Stimulated activated naive CD4-positive, alpha-beta T cell (primary cell): Measurements from ENCODE around the gene ZBTB7B.

Experiments
- DNase-seq, 6 experiments: peaks; one replicate each; lab custom pipeline; 2025; lab: John Stamatoyannopoulos, UW

ZBTB7B gene

GRCh38 chr1:155037851-155038441 lies 35.3 kb downstream of the ZBTB7B start:
- no peak for DNase-seq

DNA sequence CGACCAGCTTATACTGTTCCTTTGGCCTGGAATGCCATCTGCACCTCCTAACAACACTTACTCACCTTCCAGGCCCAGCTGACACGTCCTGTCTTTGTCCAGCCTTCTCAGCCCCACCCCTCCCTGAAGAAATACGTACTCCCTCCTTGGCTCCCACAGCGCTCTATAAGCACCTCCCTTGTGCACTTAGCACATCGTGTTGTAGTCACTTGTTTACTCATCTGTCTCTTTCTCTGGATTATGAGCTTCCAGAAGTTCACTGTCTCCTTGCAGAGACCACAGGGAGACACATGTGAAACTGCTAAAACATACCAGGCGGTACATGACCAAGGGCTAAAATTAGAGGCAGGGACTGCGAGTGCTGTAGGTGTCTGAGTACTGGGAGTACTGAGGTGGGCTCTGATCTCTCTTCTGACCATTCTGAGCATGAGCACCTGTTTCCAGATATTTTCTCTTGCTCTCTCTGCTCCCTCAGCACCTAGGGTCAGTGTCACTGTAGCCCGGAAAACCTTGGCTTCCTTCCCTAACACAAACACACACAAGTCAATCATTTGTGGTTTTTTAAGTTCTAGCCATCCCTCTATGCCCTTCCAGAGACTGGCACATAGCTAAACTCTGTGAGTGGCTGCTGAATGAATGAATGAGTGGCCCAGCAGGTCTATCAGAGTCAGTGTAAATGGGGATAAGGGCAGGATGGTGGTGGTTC lies 36.2 kb downstream of the ZBTB7B start:
- DNase-seq = no peak

GRCh38 chr1:155039308-155039669 lies 36.7 kb downstream of the ZBTB7B start:
- no peak for DNase-seq

GRCh38 chr1:155040358-155041093 lies 37.9 kb downstream of the ZBTB7B start:
- DNase-seq = no peak

DNA sequence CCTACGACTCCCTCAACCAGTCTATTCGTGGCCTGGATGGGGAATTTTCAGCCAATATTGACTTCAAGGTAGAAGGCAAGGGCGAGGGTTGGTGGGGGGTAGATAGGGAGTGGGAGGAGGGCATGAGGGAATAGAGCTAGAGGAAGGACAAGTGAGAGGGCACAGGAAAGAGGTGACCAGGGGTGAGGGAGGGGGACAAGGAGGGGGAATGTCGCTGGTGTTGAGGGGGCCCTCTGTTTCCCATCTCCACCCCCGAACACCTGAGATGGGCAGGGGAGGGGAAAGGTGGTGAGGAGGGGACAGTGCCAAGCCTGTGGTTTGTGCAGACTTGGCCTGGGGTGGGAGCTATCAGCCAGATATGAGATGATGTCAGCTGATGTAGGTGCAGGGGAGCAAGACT lies 40.2 kb downstream of the ZBTB7B start:
- no peak for DNase-seq

DNA sequence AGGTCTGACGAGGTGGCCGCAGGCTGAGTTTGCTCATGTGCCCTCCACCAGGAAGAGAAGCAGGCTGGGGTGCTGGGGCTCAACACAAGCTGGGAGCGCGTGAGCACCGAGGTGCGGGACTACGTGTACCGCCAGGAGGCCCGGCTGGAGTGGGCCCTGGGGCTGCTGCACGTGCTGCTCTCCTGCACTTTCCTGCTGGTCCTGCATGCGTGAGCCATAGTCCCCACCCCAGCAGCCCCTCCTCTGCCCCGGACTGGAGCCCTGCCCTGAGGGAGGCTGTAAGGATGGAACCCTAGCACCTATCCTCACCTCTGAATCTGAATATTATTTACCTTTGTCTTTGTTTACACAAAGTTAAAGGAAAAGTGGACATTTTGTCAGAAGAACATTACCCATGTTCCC lies 40.7 kb downstream of the ZBTB7B start:
- DNase-seq = no peak

- DNase-seq = no peak
Measured at GRCh38 chr1:155043793-155044192, 41.2 kb downstream of the ZBTB7B start.

DNA sequence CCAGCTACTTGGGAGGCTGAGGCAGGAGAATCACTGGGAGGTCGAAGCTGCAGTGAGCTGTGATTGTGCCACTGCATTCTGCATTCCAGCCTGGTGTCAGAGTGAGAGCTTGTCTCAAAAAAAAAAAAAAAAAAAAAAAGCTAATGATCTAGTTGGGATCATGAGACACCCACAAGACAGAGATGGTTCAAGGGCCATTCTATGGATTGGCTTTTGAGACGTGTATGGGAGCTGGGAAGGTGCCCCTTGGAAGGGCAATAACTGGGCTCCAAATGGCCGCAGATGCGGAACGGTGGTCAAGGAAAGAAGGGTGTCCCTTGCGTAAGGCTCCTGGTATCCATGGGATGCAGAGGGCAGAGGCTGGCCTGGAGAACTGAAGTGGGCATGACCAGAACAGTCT lies 41.8 kb downstream of the ZBTB7B start:
- DNase-seq = no peak

DNA sequence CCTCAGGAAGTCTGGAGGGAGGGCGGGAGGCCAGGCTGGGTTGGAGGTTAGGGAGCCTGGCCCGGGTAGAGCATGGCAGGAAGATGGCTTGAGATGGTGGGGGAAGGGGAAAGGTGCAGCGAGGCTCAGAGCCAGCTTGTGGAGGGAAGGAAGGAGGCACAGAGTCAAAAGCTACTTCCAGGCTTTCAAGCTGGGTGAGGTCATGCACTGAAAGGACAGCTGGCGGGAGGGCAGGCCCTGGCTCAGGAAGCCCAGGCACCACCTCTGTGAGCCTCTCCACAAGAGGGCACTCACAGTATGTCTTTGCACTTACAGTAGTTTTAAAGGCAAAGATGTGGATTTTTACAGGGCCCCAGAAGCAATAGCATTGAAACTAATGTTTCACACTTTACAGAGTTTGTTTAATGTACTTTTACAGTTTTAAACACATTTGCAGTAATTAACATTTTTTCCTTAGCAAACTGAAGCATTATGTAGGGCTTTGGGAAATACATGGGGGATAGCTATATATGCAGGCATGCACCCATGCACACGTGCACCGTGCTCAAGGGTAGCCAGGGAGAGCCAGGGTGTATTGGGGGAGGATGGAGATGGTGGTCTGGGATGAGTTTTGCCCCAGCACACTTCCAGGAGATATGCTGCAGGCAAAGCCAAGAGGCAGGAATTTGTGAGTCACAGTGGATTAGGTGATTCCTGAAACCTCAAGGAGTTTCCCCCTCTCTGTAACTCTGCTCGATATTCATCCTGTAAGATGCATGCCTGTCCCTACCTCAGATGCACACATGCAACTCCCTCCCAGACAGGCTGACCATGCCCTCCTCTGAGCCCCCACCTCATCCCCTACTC lies 42.4 kb downstream of the ZBTB7B start:
- peak; percentile 11 to 70 (median 46) for DNase-seq

DNA sequence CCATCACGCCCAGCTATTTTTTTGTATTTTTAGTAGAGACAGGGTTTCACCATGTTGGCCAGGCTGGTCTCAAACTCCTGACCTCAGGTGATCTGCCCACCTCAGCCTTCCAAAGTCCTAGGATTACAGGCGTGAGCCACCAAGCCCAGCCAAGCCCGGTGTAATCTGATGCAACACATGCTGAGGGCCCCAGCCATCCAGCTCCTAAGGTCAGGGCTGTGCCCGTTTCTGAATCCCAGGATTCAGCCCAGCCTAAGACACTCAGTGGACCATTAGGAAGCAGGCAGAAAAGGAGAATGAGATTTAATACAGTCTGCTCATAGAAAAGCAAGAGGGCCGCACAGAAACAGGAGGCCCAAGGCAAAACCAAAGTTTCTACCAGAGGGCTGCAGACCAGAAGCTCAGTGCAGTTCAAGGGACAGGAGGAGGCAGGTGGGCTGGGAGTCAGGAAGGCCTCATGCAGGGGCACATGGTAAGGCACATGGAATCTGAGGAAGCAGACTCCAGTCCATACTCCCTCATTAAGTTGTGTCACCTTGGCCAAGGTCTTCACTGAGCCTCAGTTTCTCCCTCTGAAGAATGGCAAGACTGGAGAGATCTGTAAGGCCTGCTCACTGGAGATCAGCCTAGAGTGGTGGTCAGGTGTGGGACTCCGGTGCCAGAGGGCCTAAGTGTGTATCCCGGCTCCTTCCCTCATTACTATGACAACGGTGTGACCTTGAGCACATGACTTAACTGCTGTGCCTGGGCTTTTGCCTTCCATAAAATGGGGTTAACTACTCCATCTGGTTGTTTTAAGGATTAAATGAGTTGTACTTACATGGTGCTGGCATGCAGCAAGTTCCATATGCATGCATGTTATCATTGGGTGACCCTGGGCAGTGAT lies 46.1 kb downstream of the ZBTB7B start:
- no peak for DNase-seq

DNA sequence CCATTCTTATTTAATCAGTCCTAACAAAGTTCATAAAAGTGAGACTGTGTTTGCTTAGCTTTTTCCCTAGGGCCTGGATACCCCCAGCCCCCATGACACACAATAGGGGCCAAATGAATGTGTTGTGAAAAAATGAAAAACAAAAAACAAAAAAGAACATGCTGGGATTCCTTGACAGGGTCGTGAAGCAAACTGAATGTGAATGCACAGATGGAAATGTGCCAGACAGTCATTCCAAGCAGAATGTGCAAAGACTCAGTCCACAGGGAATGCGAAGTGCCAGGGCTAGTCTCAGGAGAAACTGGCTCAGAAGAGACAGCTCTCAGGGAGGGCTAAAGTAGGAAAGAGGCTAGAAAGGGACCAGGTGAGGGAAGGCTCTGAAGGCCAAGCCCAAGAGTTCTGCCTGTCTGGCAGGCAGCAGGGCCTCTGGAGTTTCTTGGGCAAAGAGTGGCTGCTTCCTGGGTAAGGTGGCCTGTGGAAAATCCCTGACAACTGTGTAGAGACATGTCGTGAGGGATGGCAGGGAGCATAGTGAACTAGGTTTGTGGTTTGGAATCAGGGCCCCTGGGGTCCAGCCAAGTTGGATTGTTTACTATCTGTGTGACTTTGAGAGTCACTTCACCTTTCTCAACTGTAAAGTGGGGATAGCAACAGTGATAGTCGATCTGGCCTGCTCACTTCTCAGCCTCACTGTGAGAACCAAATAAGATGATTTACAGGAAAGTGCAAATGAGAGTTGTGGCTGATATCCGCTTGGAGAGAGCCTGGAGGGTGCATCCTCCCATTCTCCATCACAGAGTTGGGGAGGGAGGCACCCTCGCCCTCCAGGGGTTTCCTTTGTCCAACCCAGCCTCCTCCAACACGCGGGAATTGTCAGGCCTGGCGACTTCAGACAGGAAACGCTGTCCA lies 47.3 kb downstream of the ZBTB7B start:
- DNase-seq = peak in 1 of 6 experiments; percentile 24

- DNase-seq = peak; percentile 56 to 79 (median 76)
Measured at GRCh38 chr1:155050560-155051341, 48.1 kb downstream of the ZBTB7B start, which contains the start of gene ADAM15. TSS of gene ADAM15 (plus strand) at chr1:155051316. CDS start at chr1:155051387, 71 bp downstream.

DNA sequence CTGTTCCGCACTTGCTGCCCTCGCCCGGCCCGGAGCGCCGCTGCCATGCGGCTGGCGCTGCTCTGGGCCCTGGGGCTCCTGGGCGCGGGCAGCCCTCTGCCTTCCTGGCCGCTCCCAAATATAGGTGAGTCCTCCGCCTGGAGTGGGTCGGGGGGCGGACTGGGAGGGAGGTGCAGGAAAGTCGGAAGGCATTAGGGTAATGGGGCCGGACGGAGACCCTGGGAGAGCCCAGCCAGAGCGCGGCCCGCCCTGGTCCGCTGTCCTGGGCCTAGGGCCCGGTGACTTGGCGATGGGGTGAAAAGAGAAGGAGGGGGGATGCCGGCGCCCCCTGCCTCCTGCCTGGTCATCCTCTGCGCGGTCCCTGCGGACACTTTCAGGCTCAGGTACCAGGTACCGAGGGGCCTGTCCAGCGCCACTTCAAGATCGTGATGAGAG lies 48.8 kb downstream of the ZBTB7B start:
- DNase-seq = no peak

GRCh38 chr1:155051777-155052398 lies 49.3 kb downstream of the ZBTB7B start:
- DNase-seq = peak in 5 of 6 experiments; percentile 15 to 62 (median 38)

GRCh38 chr1:155052439-155053395 lies 50.1 kb downstream of the ZBTB7B start:
- DNase-seq = peak in 4 of 6 experiments; percentile 6 to 48 (median 16)

- no peak for DNase-seq
Measured at GRCh38 chr1:155053531-155054105, 51.0 kb downstream of the ZBTB7B start.

- DNase-seq = no peak
Measured at GRCh38 chr1:155057104-155057503, 54.5 kb downstream of the ZBTB7B start.
